GM21390 (cell line): ENCODE results near the gene C1QB.
"Not testable (repeated sequence)": the region's sequence is repeated elsewhere in the genome, so short reads cannot be mapped to it uniquely, and the experiment has no call there.

Experiments used
- ATAC-seq: cut with Tn5 transposase; IDR thresholded peaks from one replicate; pipeline ENCODE4 v1.9.1; 2021; ENCODE audit not compliant: unreplicated experiment

Gene C1QB

GRCh38 chr1:22691031-22691753 lies 38.2 kb downstream of the C1QB start:
- no peak for ATAC-seq

- ATAC-seq: no peak
Observed at GRCh38 chr1:22694172-22694571, 41.1 kb downstream of the C1QB start.

- no peak for ATAC-seq
Observed at GRCh38 chr1:22696610-22697009, 43.6 kb downstream of the C1QB start.

DNA sequence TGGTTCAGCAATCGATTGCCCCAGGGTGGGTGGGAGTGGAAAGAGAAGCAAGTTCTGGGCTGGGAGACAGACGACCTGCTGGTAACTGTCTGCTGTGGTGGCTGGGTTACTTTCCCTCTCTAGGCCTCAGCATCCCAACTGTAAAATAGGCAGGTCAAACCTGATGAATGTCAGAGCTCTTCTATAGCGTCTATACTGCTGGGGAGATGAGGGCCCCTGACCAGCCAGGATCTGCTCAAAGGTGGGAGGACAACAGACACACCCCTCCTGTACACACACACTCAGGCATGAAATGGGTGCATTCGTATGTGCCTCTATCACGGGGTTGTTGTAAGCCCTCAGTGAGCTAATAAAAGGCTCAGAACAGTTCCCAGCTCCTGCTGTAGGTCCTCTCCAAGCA lies 44.9 kb downstream of the C1QB start:
- no peak for ATAC-seq

- ATAC-seq: no peak
Observed at GRCh38 chr1:22699681-22700520, 46.9 kb downstream of the C1QB start.

GRCh38 chr1:22702296-22703085 lies 49.5 kb downstream of the C1QB start:
- ATAC-seq: no peak

DNA sequence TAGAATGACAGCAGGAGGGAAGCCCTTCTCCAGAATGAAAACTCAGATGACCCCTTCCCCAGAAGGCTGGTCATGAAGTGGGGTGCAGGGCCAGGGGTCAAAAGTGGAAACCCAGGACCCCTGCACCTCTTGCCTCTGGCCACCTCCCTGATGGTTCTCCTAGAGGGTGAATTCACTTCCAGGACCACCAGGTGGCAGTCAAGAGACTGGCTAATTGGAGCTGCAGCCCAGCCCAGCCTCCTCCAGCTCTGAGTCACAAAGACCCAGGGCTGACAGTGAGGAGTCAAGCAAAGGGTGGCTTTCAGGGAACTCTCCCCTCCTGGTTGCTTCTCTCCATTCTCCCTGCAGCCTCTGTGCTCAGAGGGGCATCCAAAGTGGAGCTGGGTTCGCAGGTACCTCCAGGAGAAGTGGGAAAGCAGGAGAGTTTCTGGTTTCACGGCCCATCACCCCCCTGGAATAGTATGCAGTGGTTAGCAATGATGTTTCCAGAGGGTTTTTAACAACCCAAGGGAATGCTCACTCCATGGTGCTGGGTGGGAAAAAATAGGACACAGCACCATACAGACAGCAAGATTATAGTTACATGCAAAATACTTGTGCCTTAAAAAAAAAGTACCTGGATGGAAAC lies 51.5 kb downstream of the C1QB start:
- no peak for ATAC-seq

DNA sequence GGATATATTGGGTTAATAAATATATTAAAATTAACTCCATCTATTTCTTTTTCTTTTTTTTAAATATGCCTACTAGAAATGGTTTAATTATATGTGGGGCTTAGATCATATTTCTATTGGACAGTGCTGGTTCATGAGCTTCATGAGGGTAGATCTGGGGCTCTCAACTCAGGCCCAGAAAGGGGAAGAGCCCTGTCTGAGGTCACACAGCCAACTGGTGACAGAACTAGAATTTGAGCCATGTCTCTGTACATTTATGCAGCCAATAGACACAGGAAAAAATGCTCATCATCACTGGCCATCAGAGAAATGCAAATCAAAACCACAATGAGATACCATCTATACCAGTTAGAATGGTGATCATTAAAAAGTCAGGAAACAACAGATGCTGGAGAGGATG lies 52.5 kb downstream of the C1QB start:
- ATAC-seq: no peak

DNA sequence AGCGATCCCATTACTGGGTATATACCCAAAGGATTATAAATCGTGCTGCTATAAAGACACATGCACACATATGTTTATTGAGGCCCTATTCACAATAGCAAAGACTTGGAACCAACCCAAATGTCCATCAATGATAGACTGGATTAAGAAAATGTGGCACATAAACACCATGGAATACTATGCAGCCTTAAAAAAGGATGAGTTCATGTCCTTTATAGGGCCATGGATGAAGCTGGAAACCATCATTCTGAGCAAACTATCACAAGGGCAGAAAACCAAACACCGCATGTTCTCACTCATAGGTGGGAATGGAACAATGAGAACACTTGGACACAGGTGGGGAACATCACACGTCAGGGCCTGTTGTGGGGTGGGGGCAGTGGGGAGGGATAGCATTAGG lies 53.1 kb downstream of the C1QB start:
- ATAC-seq: not testable (repeated sequence)

GRCh38 chr1:22708777-22709176 lies 55.7 kb downstream of the C1QB start:
- ATAC-seq: no peak

- ATAC-seq: no peak
Observed at GRCh38 chr1:22709227-22709626, 56.2 kb downstream of the C1QB start.

GRCh38 chr1:22709891-22710700 lies 57.1 kb downstream of the C1QB start:
- no peak for ATAC-seq

- ATAC-seq: no peak
Observed at GRCh38 chr1:22710701-22711049, 57.6 kb downstream of the C1QB start, which contains the start of gene EPHB2. TSS of gene EPHB2 (plus strand) at chr1:22710839. CDS start at chr1:22710983, 144 bp downstream.

DNA sequence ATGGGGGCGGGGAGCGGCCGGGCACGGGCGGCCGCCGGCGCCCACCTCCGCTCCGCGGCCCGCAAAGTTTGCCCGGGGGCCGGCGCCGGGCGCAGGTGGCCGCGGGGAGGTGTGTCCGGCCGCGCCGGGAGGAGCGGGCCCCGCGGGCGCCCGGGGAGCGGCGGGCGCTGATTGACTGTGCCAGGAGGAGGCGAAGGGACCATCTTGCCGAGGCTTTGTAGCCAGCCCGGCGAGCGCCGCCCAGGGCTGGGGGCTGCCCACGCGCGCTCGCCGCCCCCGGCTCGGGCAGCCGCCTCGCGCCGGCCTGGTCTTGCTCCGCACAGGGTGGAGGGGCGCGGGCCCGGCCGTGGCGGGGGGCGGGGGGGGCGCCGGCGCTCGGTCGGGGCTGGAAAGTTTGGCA lies 58.0 kb downstream of the C1QB start:
- no peak for ATAC-seq
